ENCODE results near the gene GPR89B. TPM values are rescaled to one million over a fixed set of nuclear protein-coding genes. Genes with fewer than 3 reads are reported as not detected.
"Not testable (repeated sequence)": the region's sequence is repeated elsewhere in the genome, so short reads cannot be mapped to it uniquely, and the experiment has no call there.

Gene GPR89B
- total RNA-seq, 2 donors from 2014 or later, result 15.1 to 18.3 TPM

DNA sequence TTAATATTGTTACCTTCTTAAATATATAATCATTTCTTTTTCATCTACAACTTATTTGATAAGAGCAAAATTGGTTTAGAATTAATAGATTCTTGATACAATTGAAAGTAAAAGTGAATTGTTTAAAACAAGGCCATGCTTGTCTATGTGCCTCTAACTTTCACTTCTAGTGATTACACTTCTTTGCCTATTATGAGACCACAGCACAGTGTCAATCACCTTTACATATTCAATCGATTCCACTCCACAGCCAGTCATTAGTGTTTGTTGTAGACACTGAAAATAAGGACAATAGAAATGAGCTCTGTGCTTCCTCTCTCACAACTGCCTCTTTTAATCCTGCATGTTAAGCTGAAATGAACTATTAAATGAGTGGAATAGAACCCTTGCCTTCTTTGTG lies 36.4 kb downstream of the GPR89B start:
- ATAC-seq (replicated peaks in 1 of 2), result peak in 1 of 2 donors; percentile 36

DNA sequence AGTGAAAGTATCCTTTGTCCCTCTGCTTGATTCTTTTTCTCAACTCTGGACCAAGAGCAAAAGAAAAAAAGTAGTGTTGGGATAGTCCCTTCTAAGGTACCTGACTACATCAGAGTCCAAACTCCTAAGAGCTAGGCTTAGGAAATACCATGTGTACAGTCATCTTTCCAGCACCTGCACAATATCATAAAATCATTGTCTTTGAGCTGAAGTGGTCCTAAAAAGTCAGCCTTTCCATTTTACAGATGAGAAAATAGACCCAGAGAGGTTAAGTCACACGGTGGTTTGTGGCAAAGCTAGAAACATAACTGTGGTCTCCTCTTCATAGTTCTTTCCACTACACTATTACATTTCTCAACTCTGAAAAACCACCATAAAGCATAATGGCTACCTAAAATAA lies 38.4 kb downstream of the GPR89B start:
- ATAC-seq (replicated peaks in 1 of 2), result peak; percentile 86 to 91
- H3K27ac Mint-ChIP-seq; H3K36me3 Mint-ChIP-seq (ENCODE audit: insufficient read depth in 2 of 2); DNase-seq; H3K4me3 Mint-ChIP-seq; H3K4me1 Mint-ChIP-seq (ENCODE audit: low read depth); H3K9me3 Mint-ChIP-seq; H3K27me3 Mint-ChIP-seq (ENCODE audit: low read depth): not testable (repeated sequence)

More for the DNA sequence above, 36.4 kb downstream of the GPR89B start:
- not testable (repeated sequence) for DNase-seq; H3K36me3 Mint-ChIP-seq (ENCODE audit: insufficient read depth in 2 of 2); H3K4me1 Mint-ChIP-seq (ENCODE audit: low read depth); H3K27me3 Mint-ChIP-seq (ENCODE audit: low read depth); H3K27ac Mint-ChIP-seq; H3K9me3 Mint-ChIP-seq; H3K4me3 Mint-ChIP-seq

DNA sequence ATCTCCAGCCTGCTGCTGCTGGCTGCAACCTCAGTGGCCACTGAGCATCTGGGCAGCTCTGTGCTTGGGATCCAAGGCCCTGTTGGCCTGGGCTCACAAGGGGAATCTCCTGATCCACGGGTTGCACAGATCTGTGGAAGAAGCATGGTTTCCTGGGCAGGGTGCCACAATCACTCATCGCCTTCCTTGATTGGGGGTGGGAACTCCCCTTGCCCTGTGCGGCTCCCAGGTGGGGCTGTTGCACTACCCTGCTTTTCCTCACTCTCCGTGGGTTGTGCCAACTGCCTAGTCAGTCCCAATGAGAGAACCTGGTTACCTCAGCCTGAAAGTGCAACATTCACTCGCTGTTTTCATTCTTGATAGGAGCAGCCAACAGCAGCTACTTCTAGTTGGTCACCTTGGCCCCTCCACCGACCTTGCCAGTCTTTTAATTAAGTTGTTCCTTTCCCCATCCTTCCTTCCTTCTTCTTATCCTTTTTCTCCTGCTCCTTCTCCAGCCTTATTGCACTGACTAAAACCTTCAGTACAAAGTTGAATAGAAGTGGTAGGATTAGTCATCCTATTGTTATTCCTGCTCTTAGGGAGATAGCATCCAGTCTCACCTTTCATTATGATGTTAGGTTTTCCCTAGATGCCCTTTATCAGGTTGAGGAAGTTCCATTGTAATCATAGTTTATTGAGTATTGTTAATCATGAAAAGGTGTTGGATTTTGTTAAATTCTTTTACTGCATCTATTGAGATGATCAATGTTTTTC lies 50.9 kb downstream of the GPR89B start:
- Mint-ChIP-seq H3K36me3 (ENCODE audit: insufficient read depth in 2 of 2) (peaks cover 5 to 16% of the 10 kb centered on the region in 2 donors), H3K4me1 (ENCODE audit: low read depth) (peaks cover 11% of the 10 kb centered on the region)
- peak in 1 of 2 donors; percentile 36 for ATAC-seq (replicated peaks in 1 of 2)
- H3K4me3 Mint-ChIP-seq; H3K27me3 Mint-ChIP-seq (ENCODE audit: low read depth); H3K9me3 Mint-ChIP-seq; DNase-seq; H3K27ac Mint-ChIP-seq: not testable (repeated sequence)

DNA sequence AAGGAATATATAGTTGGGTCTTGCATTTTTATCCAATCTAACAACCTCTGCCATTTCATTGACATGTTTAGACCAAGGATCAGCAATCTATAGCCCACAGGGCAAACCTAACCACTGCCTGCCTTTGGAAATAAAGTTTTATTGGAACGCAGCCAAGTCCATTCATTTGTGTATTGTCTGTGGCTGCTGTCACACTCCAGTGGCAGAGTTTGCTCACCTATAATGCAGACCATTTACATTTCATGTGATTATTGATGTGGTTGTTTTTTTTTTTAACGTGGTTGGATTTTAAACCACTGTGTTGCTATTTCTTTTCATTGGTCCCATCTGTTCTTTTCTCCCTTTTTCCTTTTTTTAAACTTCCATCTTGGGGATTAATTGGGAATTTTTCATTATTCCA lies 57.2 kb downstream of the GPR89B start:
- not testable (repeated sequence) for H3K27me3 Mint-ChIP-seq (ENCODE audit: low read depth); H3K9me3 Mint-ChIP-seq; H3K36me3 Mint-ChIP-seq (ENCODE audit: insufficient read depth in 2 of 2); H3K4me3 Mint-ChIP-seq; H3K4me1 Mint-ChIP-seq (ENCODE audit: low read depth)
- peak in 1 of 2 donors; percentile 2 for DNase-seq
- H3K27ac Mint-ChIP-seq, result peak overlapping the region; percentile 31
- peak; percentile 66 to 82 for ATAC-seq (replicated peaks in 1 of 2)

GRCh38 chr1:147987893-147988292 lies 59.7 kb downstream of the GPR89B start:
- H3K36me3 Mint-ChIP-seq (ENCODE audit: insufficient read depth in 2 of 2); H3K4me3 Mint-ChIP-seq; H3K9me3 Mint-ChIP-seq; H3K4me1 Mint-ChIP-seq (ENCODE audit: low read depth); DNase-seq; ATAC-seq (replicated peaks in 1 of 2); H3K27ac Mint-ChIP-seq; H3K27me3 Mint-ChIP-seq (ENCODE audit: low read depth): not testable (repeated sequence)

DNA sequence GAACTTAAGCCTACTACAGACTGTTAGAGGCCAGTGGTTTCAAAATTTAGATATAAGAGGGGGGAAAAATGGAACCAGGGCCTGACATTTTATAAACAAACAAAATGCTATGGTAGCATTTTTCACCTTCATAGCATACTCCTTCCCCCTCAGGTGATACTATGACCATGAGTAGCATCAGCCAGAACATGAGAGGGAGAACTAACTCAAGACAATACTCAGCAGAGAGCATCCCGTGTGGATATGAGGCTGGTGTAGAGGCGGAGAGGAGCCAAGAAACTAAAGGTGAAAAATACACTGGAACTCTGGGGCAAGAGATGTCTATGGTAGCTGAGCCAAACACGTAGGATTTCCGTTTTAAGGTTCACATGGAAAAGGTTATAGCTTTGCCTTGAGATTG lies 64.7 kb downstream of the GPR89B start:
- not testable (repeated sequence) for H3K36me3 Mint-ChIP-seq (ENCODE audit: insufficient read depth in 2 of 2); DNase-seq; H3K27me3 Mint-ChIP-seq (ENCODE audit: low read depth); H3K27ac Mint-ChIP-seq; H3K9me3 Mint-ChIP-seq
- peak in 1 of 2 donors; percentile 5 for ATAC-seq (replicated peaks in 1 of 2)
- Mint-ChIP-seq H3K4me1 (ENCODE audit: low read depth) (peaks cover 17% of the 10 kb centered on the region), H3K4me3 (peak overlapping the region in 1 of 2 donors; percentile 76)

- not testable (repeated sequence) for H3K27me3 Mint-ChIP-seq (ENCODE audit: low read depth)
- ATAC-seq (replicated peaks in 1 of 2), result peak in 1 of 2 donors; percentile 31
These were observed 65.2 kb downstream of the GPR89B start for GRCh38 chr1:147993400-147993799.

DNA sequence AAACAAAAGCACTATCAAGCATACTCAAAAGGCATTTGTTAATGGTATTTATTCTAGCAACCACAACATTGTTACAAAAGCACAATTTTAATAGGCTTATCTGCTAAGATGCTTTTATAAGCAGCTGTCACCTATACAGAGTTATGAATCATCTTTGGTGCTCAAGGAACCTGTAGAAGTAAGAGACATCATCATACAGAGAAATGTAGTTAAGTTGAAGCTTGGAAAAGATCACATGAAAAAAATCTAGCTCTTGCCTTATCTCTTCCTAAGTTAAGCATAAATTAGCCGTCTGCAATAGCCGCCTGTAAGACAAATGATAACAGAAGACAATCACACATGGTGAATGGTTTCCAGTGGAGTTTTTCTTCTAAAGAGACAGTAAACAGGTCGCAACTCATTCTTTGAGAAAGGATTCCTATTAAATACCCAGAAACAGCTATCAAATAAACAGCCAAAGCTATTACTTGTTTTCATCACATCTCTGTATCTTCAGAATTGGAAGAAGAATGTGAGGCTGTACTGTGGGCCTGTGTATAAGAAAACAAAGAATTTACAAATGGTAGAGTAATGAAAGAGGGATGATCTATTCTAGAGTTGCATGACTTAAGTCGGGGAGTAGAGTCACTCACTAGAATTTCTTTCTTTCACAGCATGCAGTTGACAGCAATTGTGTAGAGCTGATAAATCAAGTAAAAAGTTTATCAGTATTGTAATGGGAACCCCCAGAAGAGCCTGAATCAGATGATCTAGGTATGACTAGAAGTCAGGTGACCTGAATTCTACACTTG lies 65.8 kb downstream of the GPR89B start:
- peak; percentile 42 to 48 for ATAC-seq (replicated peaks in 1 of 2)
- not testable (repeated sequence) for H3K9me3 Mint-ChIP-seq; H3K27ac Mint-ChIP-seq; H3K36me3 Mint-ChIP-seq (ENCODE audit: insufficient read depth in 2 of 2); DNase-seq; H3K27me3 Mint-ChIP-seq (ENCODE audit: low read depth)
- peaks cover 25% of the 10 kb centered on the region for H3K4me1 Mint-ChIP-seq (ENCODE audit: low read depth)
- H3K4me3 Mint-ChIP-seq, result peak overlapping the region; percentile 36 to 76

More at GRCh38 chr1:147993400-147993799, 65.2 kb downstream of the GPR89B start:
- DNase-seq; H3K36me3 Mint-ChIP-seq (ENCODE audit: insufficient read depth in 2 of 2); H3K9me3 Mint-ChIP-seq: not testable (repeated sequence)
- Mint-ChIP-seq H3K27ac (peak overlapping the region; percentile 59), H3K4me1 (ENCODE audit: low read depth) (peaks cover 19% of the 10 kb centered on the region), H3K4me3 (peak overlapping the region; percentile 8 to 76)

GRCh38 chr1:147996088-147996487 lies 67.9 kb downstream of the GPR89B start:
- not testable (repeated sequence) for DNase-seq; ATAC-seq (replicated peaks in 1 of 2); H3K9me3 Mint-ChIP-seq; H3K27ac Mint-ChIP-seq; H3K27me3 Mint-ChIP-seq (ENCODE audit: low read depth); H3K4me3 Mint-ChIP-seq; H3K36me3 Mint-ChIP-seq (ENCODE audit: insufficient read depth in 2 of 2)
- H3K4me1 Mint-ChIP-seq (ENCODE audit: low read depth), result peaks cover 28% of the 10 kb centered on the region

DNA sequence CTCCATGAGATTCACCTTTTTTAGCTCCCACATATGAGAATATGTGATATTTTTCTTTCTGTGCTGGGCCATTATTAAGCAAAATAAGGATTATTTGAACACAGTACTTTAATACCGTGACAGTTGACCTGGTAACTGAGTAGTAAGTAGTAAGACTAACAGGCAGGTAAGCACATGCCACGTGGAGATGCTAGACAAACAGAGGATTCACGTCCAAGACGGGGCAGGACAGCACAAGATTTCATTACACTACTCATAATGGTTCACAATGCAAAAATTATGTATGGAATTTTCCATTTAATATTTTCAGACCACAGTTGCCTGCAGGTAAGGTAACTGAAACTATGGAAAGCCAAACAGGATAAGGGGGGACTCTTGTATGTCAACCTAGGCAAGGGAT lies 79.5 kb downstream of the GPR89B start:
- not testable (repeated sequence) for H3K4me3 Mint-ChIP-seq; H3K36me3 Mint-ChIP-seq (ENCODE audit: insufficient read depth in 2 of 2); H3K4me1 Mint-ChIP-seq (ENCODE audit: low read depth); H3K9me3 Mint-ChIP-seq; H3K27ac Mint-ChIP-seq; ATAC-seq (replicated peaks in 1 of 2); DNase-seq
- peaks cover 17% of the 10 kb centered on the region for H3K27me3 Mint-ChIP-seq (ENCODE audit: low read depth)

DNA sequence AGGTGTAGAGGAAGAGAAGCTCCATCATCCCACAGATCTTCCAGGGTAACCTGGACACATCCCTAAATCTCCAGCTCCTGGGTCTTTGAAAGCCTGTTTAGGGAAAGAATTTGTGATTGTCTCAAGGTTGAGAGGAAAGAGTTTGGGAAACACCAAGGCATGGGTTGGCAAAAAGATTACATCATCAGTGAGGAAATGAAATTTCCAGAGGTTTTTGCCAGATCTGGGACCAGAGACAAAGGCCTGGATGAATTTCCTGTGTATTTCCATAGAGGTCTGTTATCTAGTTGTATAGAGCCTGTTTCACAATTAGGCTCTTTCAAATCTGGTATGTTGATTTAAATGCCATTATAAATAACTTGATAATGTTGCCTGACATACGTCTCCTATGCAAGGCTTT lies 82.3 kb downstream of the GPR89B start:
- peaks cover 1 to 2% of the 10 kb centered on the region in 2 donors for H3K36me3 Mint-ChIP-seq (ENCODE audit: insufficient read depth in 2 of 2)
- DNase-seq (no peak), ATAC-seq (replicated peaks in 1 of 2) (no peak)
- no peak overlapping the region for H3K4me3 Mint-ChIP-seq
- H3K9me3 Mint-ChIP-seq, result no peaks in the 10 kb centered on the region
- no peak overlapping the region for H3K27ac Mint-ChIP-seq
- peaks cover 30% of the 10 kb centered on the region for H3K27me3 Mint-ChIP-seq (ENCODE audit: low read depth)
- peaks cover 14% of the 10 kb centered on the region for H3K4me1 Mint-ChIP-seq (ENCODE audit: low read depth)

DNA sequence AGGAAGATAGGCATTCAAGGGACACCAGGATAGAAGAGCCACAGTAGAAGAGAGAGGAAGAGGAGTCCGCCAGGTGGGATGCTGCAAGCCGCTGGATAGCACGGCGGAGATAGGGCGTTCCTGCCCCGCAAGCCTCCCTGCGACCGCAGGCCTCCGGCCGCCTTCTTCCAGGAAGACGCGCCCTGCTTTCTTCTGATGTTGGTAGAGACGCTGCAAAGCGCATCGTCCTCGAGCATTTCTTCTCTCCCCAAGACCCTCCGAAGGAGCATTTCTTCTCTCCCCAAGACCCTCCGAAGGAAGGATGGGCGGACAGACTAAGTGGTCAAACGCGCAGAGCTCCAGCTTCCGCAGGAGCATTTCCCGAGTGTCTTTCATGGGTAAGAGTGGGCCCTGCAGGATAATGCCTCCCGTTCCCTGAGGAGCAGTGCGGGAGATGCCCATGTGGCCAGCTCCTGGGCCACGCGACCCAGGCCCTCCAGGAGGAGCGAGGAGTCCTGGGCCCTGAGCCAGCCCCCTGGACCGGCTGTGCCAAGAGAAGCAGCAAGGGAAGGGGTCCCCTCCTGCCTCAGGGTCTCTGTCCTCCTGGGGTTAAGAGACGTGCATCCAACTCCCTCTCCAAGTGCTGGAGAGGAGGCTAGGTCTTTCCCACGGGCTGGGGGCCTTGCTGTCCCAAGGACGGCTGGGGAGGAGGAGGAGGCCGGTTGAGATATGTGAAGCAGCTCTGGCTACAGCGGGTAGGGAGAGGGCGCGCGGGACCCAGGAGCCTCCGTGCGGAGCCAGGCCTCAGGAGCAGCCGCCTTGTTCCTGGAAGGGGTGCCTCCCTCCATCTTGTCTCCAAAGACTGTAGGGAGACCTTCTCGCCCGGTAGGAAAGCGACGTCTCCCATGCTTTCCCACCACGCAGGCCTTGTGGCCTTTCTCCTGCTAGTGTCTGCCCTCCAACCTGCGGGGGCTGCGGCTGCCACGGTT lies 85.2 kb downstream of the GPR89B start:
- not testable (repeated sequence) for ATAC-seq (replicated peaks in 1 of 2)

More for the DNA sequence above, 85.2 kb downstream of the GPR89B start:
- not testable (repeated sequence) for H3K27ac Mint-ChIP-seq; DNase-seq; H3K9me3 Mint-ChIP-seq; H3K36me3 Mint-ChIP-seq (ENCODE audit: insufficient read depth in 2 of 2)
- Mint-ChIP-seq H3K4me3 (peak overlapping the region; percentile 46 to 71), H3K27me3 (ENCODE audit: low read depth) (peaks cover 33% of the 10 kb centered on the region), H3K4me1 (ENCODE audit: low read depth) (peaks cover 16% of the 10 kb centered on the region)

All from activated T-cell treated with anti-CD3 and anti-CD28 coated beads, Interleukin-2, amount 50 U/mL, for 72 hours (primary cell).